ENCODE results near the gene RTL10.

GRCh38 chr22:19877626-19878339, 23.1 kb upstream of the RTL10 start:
- TF ChIP-seq CTCF (optimal IDR thresholded peaks at IDR 0.05 in 1 of 3, IDR thresholded peaks at IDR 0.05 in 1 of 3, conservative IDR thresholded peaks at IDR 0.05 in 1 of 3; ENCODE audit: extremely low read depth in 1 of 3, insufficient read depth in 2 of 3, low read length in 3 of 3) (no peak), EZH2 (IDR thresholded peaks at IDR 0.05; ENCODE audit: low read length) (no peak)
